T1000 (cell line): ENCODE results near the gene FBXW7.

Experiments
- DNase-seq: peaks from one replicate; lab custom pipeline; 2025; ENCODE audit warnings: mixed read lengths; lab: John Stamatoyannopoulos, UW

Gene FBXW7

GRCh38 chr4:152283801-152284470 lies 252.0 kb downstream of the FBXW7 start:
- DNase-seq = no peak

GRCh38 chr4:152281822-152282221 lies 254.1 kb downstream of the FBXW7 start:
- DNase-seq = no peak

GRCh38 chr4:152281211-152281610 lies 254.7 kb downstream of the FBXW7 start:
- no peak for DNase-seq

GRCh38 chr4:152279234-152279566 lies 256.7 kb downstream of the FBXW7 start:
- no peak for DNase-seq

GRCh38 chr4:152278505-152279233 lies 257.2 kb downstream of the FBXW7 start:
- DNase-seq = no peak

- no peak for DNase-seq
Measured at GRCh38 chr4:152278172-152278504, 257.8 kb downstream of the FBXW7 start.

GRCh38 chr4:152277333-152277732 lies 258.6 kb downstream of the FBXW7 start:
- DNase-seq = no peak

GRCh38 chr4:152273343-152273742 lies 262.5 kb downstream of the FBXW7 start:
- peak; percentile 6 for DNase-seq
